Measurements from ENCODE around the gene CTSF.
"Not testable (repeated sequence)": the region's sequence is repeated elsewhere in the genome, so short reads cannot be mapped to it uniquely, and the experiment has no call there.

Gene CTSF

DNA sequence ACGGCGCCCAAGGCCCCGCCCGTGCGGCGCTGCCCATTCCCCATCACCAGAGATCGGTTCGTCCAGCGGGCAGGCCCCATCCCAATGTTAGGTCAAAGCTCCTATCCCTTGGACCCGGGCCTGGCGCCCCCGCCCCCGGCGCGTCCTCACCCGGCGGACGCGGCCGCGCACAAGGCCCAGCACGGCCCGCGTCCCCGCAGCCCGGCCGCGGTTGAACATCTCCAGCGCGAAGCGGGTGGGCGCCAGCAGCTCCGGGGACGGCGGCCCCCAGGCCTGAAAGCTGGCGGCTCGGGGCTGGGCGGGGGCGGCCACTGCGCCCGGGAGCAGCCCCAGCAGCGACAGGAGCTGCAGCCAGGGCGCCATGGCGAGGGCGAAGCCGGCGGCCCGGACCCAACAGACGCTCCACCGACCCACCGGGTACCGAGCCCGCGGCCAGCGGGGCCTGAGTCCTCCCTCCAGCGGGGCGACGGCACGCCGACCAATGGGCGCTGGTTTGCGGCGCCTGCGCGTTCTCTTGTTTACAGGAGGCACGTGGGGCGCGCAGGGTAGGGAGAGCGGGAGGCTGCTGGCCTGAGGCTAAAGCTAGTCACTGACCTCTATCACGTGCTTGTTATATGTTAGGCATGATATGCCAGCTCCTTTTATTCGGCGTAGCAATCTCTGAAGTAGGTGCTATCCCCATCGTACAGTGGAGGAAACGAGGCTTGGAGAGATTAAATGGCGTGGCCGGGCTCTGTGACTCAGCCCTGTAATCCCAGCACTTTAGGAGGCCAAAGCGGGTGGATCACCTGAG, at the start of gene CTSF:
Gene CTSF, minus strand, starts transcription at position 483 of the 793 bp plus-strand sequence. Its CDS starts 120 bp downstream, at position 363.
- peak; percentile 26 to 62 for DNase-seq (ENCODE audit: low read depth in 2 of 2)

DNA sequence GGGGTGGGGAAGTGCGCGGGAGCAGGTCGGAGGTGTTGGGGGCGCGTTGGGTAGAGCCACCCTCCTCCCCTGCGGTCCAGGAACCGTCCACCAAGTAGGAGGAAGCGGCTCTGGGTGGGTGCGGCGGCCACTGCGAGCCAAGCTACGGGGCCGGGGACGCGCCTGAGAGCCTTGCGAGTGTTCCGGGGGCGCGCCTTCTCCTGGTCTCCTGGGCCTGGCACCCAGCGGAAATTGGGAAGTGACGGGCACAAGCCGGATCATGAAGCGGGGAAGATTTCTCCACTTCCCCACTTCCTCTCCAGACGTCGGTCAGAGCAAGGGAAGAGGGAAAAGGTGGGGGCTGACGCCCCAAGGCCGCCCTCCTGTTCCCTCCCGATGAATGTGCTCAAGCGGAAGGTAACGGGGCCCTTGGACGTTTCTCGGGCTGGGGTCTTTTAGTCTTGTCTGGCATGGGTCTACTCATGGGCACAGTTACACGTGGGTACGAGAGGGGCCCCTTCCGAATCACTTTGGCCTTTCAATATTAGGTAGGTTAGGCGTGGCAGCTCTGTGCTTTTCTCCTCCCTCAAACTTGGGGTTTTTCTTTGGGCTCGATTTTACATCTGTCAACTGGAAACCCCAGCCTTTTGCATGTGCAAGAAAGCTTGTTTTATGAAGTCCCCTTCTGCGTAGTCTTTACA, 48.9 kb upstream of the CTSF start:
- DNase-seq (ENCODE audit: low read depth in 2 of 2): no peak

DNA sequence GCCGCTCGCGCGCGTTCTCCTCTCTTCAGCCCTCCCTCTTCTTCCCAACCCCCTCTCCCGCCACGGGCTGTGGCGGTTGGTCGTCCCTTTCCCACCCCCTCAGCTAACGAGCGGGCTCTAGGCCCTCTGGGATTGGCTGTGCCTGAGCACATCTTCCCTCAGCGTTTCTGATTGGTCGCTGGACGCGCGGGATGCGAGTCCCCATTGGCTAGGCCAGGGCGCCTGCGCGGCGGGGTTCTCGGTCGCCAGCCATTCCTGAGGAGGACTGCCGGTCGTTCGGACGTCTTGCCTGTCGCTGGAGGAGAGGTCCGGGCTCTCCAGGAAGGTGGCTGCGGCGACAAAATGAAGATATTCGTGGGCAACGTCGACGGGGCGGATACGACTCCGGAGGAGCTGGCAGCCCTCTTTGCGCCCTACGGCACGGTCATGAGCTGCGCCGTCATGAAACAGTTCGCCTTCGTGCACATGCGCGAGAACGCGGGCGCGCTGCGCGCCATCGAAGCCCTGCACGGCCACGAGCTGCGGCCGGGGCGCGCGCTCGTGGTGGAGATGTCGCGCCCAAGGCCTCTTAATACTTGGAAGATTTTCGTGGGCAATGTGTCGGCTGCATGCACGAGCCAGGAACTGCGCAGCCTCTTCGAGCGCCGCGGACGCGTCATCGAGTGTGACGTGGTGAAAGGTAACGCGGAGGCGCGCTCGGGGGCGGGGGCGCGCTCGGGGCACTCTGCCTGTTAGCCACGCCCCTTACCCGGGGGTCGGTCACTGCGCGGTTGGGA, 48.2 kb upstream of the CTSF start, which contains the start of gene RBM14:
Gene RBM14, plus strand, starts transcription at position 252 of the 776 bp plus-strand sequence. Its CDS starts 91 bp downstream, at position 343.
- DNase-seq (ENCODE audit: low read depth in 2 of 2): peak; percentile 97

DNA sequence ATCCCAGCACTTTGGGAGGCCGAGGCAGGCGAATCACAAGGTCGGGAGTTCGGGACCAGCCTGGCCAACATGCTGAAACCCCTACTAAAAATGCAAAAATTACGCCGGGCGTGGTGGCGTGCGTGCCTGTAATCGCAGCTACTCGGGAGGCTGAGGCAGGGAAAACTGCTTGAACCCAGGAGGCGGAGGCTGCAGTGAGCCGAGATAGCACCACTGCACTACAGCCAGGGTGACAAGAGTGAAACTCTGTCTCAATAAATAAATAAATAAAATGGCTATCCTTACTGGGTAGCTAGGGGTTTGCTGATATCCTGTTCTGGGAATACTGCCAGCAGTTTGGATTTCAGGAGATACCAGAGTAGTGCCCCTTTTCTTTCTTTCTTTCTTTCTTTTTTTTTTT, 45.7 kb upstream of the CTSF start:
- DNase-seq (ENCODE audit: low read depth in 2 of 2): no peak

DNA sequence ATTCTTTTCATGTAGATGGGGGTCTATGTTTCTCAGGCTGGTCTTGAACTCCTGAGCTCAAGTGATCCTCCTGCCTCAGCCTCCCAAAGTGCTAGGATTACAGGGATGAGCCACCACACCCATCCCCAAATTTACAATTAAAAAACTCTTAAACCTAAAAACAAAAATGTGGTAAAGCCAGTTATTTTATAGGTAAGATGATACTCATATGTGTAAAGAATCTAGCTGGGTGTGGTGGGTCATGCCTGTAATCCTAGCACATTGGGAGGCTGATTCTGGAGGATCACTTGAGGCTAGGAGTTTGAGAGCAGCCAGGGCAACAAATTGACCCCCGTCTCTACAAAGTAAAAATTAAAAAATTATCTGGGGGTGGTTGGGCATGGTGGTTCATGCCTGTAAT, 44.1 kb upstream of the CTSF start:
- no peak for DNase-seq (ENCODE audit: low read depth in 2 of 2)

DNA sequence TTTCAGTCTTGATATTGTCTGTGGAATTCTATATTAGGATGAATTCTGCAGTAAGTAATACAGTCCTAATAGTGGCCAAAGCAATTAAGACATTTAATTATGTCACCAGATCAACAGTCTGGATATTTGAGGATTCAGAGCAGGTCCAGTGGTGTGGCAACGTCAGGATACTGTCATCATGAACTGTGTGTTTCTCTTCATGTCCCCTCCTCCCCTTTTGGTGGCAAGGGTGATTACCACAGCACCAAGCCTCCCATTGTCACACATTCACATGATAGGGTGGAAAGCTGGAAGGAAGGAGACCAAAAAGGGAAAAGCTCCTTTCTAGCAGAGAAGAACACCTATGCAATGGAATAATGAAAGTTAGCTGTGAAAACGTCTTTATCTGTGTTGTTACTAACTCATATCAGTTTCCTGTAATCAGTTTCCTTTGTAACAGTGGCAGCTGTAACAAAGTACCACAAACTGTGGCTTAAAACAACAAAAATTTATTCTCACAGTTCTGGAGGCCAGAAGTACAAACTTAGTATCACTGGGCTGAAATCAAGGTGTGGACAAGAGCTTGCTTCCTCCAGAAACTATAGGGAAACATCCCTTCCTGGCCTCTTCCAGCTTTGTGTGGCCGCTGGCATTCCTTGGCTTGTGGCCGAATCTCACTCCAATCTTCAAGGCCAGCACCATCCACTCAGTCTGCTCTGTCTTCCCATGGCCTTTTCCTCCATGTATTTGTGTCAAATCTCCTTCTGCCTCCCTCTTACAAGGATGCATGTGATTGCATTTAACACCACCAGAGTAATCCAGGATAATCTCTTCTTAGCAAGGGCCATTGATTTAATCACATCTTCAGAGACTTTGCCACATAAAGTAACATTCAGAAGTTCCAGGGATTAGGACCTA, 41.6 kb upstream of the CTSF start:
- no peak for DNase-seq (ENCODE audit: low read depth in 2 of 2)

DNA sequence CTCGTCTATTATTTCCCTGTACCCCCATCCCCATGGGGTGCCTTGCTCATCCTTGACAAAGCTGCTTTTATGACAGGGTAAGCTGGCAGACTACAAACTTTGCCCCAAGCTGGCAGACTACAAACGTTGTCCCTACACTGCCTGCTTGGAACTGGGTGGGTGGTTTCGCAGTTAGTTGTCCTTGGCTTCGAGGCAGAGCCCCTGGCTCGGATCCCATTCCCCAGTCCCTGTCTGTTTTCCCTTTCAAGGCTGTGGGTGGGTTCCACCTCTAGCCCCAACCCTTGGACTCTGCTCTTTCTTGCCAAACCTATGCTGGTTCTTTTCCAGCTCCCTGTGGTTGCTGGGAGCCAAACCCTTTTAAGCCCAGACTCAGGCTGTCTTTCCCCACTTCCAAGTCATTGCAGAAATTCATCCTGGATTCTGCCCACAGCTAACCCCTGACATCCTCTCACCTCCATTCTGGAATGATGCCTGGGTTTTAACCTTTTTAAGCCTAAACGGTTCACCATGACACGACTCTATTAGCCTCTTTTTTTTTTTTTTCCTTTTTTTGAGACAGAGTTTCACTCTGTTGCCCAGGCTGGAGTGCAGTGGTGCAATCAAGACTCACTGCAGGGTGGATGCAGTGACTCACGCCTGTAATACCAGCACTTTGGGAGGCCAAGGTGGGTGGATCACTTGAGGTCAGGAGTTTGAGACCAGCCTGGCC, 38.9 kb upstream of the CTSF start:
- DNase-seq (ENCODE audit: low read depth in 2 of 2): no peak

DNA sequence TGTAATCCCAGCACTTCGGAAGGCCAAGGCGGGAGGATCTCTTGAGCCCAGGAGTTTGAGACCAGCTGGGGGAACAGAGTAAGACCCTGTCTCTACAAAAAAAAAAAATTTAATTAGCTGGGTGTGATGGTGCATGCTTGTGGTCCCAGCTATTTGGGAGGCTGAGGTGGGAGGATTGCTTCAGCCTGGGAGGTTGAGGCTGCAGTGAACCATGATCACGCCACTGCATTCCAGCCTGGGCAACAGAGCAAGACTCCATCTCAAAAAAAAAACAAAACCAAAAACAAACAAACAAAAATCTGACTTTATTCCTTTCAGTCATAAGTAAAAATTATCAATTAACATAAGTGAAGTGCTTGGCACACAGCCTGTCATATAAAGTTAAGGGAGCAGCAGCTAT, 38.2 kb upstream of the CTSF start:
- DNase-seq (ENCODE audit: low read depth in 2 of 2): not testable (repeated sequence)

DNA sequence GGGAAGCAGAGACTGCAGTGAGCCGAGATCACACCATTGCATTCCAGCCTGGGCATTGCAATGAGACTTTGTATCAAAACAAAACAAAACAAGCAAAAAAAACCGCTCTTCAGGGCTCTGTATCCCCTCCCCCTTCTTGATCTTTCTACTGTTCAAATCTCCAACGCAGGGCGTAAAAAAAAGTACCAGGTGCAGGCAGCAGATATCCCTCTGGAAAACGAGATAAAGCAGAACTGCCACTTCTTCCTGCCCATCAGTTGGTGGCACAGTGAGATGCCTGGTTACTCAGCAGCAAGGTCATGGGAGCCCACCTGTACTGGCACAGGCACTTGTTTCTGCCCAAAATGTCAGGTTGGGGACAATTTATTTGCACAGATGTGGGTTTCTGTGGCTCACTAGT, 35.7 kb upstream of the CTSF start:
- DNase-seq (ENCODE audit: low read depth in 2 of 2): no peak

DNA sequence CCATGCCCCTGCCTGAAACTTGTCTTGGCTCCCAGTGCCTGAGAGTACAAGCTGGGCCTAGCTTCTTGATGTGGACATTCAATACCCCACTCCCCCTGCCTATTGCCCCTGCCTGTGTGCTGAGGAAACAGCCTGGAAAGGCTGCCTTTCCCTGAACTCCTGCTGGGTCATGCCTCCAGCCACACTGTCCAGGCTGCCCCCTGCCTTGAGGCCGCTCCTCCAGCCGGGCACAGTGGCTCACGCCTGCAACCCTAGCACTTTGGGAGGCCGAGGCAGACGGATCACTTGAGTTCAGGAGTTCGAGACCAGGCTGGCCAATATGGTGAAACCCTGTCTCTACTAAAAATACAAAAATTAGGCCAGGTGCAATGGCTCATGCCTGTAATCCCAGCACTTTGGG, 34.7 kb upstream of the CTSF start:
- no peak for DNase-seq (ENCODE audit: low read depth in 2 of 2)

DNA sequence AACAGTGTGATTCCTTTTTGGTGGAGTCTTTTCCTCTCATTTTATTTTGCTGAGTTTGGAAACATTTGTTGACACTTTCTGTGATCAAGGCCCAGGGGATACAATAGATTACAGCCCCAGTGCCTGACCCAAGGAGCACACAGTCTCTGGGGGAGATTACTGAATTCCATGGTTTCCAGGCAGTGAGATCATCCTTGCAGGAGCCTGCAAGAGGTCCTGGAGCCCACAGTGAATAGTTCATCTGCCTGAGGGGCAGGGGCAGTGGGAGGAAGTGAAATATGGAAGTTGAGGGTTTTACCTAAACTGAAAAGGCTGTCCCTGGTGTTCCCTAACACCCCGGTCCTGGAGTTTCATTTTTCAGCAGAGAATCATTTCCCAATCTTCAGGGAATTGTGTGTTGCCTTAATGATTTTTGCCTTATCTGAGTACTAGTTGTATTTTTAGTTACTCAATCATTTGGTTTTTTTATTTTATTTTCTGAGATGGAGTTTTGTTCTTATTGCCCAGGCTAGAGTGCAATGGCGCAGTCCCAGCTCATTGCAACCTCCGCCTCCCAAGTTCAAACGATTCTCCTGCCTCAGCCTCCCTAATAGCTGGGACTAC, 32.3 kb upstream of the CTSF start:
- DNase-seq (ENCODE audit: low read depth in 2 of 2): no peak

DNA sequence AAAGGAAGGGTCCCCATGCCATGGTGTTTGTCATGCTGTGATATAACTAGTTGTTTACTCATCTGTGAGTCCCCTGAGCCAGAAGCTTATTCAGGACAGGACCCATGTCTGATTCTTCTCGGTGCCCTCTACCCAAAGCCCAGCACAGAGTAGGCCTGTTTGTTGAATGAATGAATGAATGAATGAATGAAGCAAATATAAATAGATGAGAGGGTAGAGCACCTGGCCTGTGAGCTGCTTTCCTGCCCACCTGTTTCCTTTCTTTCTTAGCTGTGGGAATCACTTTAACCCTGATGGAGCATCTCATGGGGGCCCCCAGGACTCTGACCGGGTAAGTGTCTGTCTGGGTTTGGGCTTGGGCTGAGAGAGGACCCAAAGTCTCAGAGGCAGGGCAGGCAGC, 31.8 kb upstream of the CTSF start:
- no peak for DNase-seq (ENCODE audit: low read depth in 2 of 2)

DNA sequence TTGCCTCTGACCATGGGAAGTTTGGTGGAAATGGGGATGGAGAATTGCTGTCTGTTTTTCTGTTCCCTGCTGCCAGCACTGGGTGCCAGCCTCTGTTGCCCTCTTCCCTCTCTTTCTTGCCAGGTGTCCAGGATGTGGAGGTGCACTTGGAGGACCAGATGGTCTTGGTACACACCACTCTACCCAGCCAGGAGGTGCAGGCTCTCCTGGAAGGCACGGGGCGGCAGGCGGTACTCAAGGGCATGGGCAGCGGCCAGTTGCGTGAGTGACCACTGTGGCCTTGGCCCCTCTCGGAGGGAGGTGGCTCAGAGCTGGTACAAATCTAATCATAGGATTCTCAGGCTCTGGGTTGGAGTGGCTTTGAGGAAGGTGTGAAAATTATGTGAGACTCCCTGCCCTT, 30.6 kb upstream of the CTSF start:
- DNase-seq (ENCODE audit: low read depth in 2 of 2): no peak

DNA sequence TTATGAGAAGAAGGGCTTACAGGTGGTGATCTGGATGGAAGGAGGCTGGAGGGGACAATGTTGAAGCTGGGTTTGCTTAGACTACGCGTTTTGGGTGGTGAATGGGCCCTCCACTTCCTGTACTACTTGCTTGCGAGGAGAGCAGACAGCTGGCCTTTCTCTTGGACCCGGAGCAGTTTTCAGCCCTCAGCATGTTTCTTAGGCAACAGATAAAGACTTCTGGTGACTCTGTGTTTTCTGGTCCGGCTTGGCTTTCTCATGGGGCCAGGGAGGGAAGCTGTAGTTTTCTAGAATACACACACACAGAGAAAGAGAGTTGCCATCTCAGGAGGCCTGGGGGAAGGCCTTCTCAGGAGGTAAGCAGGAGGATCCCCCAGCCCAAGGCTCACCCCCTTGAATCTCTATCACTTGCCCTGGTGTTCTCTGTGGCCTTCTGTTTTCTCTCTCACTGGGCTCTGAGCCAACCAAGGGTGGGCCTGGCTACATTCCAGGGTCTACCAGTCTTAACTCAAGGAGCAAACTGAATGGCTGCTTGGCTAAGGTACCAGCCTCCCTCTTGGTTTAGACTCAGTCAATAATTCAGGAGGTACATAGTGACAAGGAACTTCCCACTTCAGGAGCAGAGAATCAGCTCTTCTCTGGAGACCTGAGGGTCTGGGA, 27.0 kb upstream of the CTSF start:
- no peak for DNase-seq (ENCODE audit: low read depth in 2 of 2)

DNA sequence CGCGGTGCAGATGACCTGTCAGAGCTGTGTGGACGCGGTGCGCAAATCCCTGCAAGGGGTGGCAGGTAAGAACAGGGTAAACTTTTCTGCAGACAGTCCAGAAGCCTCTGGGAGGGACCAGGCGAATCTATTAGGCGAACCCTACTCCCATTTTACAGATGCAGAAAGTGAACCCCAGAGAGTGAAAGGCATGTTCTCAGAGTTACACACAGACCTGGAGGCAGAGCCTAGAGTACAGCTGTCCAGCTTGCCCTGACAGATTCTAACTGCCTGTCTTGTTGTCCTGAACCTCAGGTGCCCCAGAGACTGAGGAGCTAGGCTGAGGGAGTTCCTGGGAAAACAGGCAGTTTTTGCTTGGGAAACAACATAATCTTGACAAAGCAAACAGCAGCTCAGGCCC, 25.2 kb upstream of the CTSF start:
- DNase-seq (ENCODE audit: low read depth in 2 of 2): no peak

DNA sequence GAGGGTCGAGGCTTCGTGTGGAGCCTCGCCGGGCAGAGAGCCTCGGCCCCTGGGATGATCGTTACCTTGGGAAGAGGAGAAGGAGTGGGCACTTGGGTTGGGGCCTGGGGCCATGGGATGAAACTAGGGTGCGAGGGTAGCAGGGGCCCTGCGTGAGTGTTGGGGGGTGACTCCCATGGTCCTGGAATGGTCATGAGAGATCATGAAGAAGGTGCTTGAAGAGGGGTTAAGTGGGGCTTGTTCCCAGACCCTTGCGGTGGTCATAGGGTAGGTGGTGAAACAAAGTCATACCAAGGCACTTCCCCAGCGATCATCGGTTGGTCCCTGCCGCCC, 24.9 kb upstream of the CTSF start:
- no peak for DNase-seq (ENCODE audit: low read depth in 2 of 2)

DNA sequence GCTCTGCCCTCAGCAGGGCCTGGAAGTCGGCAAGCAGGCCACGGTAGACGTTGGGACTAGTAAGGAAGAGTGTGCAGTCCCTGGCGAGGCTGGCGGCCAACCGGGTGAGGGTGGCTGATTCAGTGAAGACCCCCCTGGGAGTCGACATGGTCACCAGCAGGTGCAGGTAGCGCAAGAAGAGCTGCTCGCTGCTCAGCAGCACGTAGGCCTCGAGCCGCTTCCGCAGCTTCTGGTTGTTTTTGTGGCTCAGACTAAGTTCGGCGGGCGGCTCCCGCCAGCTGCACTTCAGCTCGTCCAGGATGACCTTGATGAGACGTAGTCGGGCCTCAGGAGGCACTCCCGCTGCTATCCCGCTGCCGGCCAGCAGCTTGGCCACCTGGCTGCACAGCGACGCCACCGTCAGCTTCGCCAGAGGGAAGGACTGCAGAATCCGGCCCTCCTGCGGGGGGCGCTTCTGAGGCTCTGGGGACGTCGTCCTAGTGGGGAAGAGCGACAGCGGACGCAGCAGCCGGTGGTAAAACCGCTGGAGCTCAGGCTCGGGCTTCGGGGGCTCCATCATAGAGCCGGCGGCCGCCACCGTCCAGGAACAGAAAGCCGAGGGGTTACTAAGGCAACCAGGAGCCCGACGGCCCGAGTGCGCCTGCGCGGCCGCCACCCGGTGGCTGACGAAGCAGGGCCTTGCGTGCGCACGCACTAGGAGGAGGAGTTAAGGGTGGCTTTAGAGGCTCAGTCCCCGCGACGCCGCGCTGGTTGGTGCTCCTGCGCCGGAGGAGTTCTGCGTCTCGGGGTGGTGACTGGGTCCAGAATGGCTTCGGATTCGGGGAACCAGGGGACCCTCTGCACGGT, 24.3 kb upstream of the CTSF start, which contains the start of the genes CCDC87 and CCS:
Gene CCDC87, minus strand, starts transcription at position 607 of the 846 bp plus-strand sequence. Its CDS starts 48 bp downstream, at position 559.
Gene CCS, plus strand, starts transcription at position 729 of the 846 bp plus-strand sequence. Its CDS starts 77 bp downstream, at position 806.
- DNase-seq (ENCODE audit: low read depth in 2 of 2): peak; percentile 97 to 99

DNA sequence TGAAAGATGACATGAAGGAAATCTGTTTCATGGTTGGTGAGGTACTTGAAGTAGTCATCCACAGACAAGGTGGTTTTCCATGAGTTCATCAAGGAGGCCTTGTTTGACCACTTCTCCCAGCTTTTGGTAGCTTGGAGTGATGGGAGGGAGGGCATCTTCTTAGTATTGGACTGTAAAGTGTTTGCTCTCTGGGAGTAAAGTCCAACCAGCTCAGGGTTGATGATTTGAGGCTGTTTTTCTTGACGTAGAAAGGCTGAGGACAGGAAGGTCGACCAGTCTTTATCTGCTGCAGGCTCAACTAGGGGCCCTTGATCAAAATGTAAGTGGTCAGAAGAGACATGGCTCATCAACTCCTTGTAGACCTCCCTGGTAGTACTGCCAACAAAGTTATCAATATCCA, 22.8 kb upstream of the CTSF start:
- DNase-seq (ENCODE audit: low read depth in 2 of 2): no peak
